ENCODE results near the gene DLK1. TPM values are rescaled to one million over a fixed set of nuclear protein-coding genes. Genes with fewer than 3 reads are reported as not detected.

DLK1 gene
- total and polyA plus RNA-seq, 4 donors: 0.05 to 9.9 (median 1.2) TPM; not detected in 1

- no peak for TF ChIP-seq CTCF (IDR thresholded peaks at IDR 0.05; ENCODE audit: control extremely low read depth, extremely low read depth)
- WGBS, 2 donors: 74 to 86% methylated on average over 2 of the region's 2 CpGs
- H3K27me3 ChIP-seq (ENCODE audit: control insufficient read depth in 3 of 3, insufficient read depth in 3 of 3, low read length in 2 of 3): peaks cover 0 to 17% (median 2%) of the 10 kb centered on the region in 3 donors
These were observed 10.9 kb upstream of the DLK1 start for GRCh38 chr14:100715803-100716202.

GRCh38 chr14:100717386-100717785, 9.3 kb upstream of the DLK1 start:
- ATAC-seq (ENCODE audit: insufficient read depth, low FRiP score) (no peak), DNase-seq (no peak)
- Histone ChIP-seq H3K4me3 (no peak overlapping the region), H3K9me3 (ENCODE audit: control insufficient read depth in 4 of 4, insufficient read depth in 3 of 4, low read length in 3 of 4) (peaks cover 0 to 10% (median 0%) of the 10 kb centered on the region in 4 donors), H3K36me3 (ENCODE audit: control insufficient read depth in 4 of 4, insufficient read depth in 4 of 4, low read length in 4 of 4) (no peaks in the 10 kb centered on the region), H3K27me3 (ENCODE audit: control insufficient read depth in 3 of 3, insufficient read depth in 3 of 3, low read length in 2 of 3) (peaks cover 0 to 31% (median 7%) of the 10 kb centered on the region in 3 donors), H3K4me1 (ENCODE audit: control insufficient read depth in 5 of 5, insufficient read depth in 5 of 5, low read length in 5 of 5) (peaks cover 0 to 5% (median 0%) of the 10 kb centered on the region in 5 donors), H3K9ac (ENCODE audit: insufficient read depth in 1 of 2, low read length in 2 of 2) (no peak overlapping the region), H3K27ac (ENCODE audit: low read depth in 1 of 2, low read length in 1 of 2) (no peak overlapping the region)
- TF ChIP-seq CTCF (IDR thresholded peaks at IDR 0.05; ENCODE audit: control extremely low read depth, extremely low read depth): no peak
- 29 to 62% methylated on average over 10 to 12 of the region's 12 CpGs for WGBS, 2 donors

More at GRCh38 chr14:100715803-100716202, 10.9 kb upstream of the DLK1 start:
- Histone ChIP-seq H3K9ac (ENCODE audit: insufficient read depth in 1 of 2, low read length in 2 of 2) (no peak overlapping the region), H3K4me3 (no peak overlapping the region), H3K9me3 (ENCODE audit: control insufficient read depth in 4 of 4, insufficient read depth in 3 of 4, low read length in 3 of 4) (peaks cover 0 to 10% (median 0%) of the 10 kb centered on the region in 4 donors), H3K36me3 (ENCODE audit: control insufficient read depth in 4 of 4, insufficient read depth in 4 of 4, low read length in 4 of 4) (no peaks in the 10 kb centered on the region), H3K4me1 (ENCODE audit: control insufficient read depth in 5 of 5, insufficient read depth in 5 of 5, low read length in 5 of 5) (peaks cover 0 to 7% (median 0%) of the 10 kb centered on the region in 5 donors), H3K27ac (ENCODE audit: low read depth in 1 of 2, low read length in 1 of 2) (no peak overlapping the region)
- ATAC-seq (ENCODE audit: insufficient read depth, low FRiP score) (no peak), DNase-seq (no peak)

GRCh38 chr14:100719976-100720520, 6.6 kb upstream of the DLK1 start:
- no peaks in the 10 kb centered on the region for H3K36me3 ChIP-seq (ENCODE audit: control insufficient read depth in 4 of 4, insufficient read depth in 4 of 4, low read length in 4 of 4)
- H3K27ac ChIP-seq (ENCODE audit: low read depth in 1 of 2, low read length in 1 of 2): no peak overlapping the region
- no peak for TF ChIP-seq CTCF (IDR thresholded peaks at IDR 0.05; ENCODE audit: control extremely low read depth, extremely low read depth)
- H3K9ac ChIP-seq (ENCODE audit: insufficient read depth in 1 of 2, low read length in 2 of 2): no peak overlapping the region
- H3K4me3 ChIP-seq: no peak overlapping the region
- ATAC-seq (ENCODE audit: insufficient read depth, low FRiP score) (no peak), DNase-seq (no peak)
- WGBS, 2 donors: 74 to 84% methylated on average over 13 of the region's 13 CpGs
- peaks cover 0 to 58% (median 23%) of the 10 kb centered on the region in 3 donors for H3K27me3 ChIP-seq (ENCODE audit: control insufficient read depth in 3 of 3, insufficient read depth in 3 of 3, low read length in 2 of 3)
- peaks cover 0 to 7% (median 0%) of the 10 kb centered on the region in 4 donors for H3K9me3 ChIP-seq (ENCODE audit: control insufficient read depth in 4 of 4, insufficient read depth in 3 of 4, low read length in 3 of 4)
- H3K4me1 ChIP-seq (ENCODE audit: control insufficient read depth in 5 of 5, insufficient read depth in 5 of 5, low read length in 5 of 5): no peaks in the 10 kb centered on the region

- Histone ChIP-seq H3K4me1 (ENCODE audit: control insufficient read depth in 5 of 5, insufficient read depth in 5 of 5, low read length in 5 of 5) (no peaks in the 10 kb centered on the region), H3K27ac (ENCODE audit: low read depth in 1 of 2, low read length in 1 of 2) (no peak overlapping the region), H3K4me3 (no peak overlapping the region), H3K36me3 (ENCODE audit: control insufficient read depth in 4 of 4, insufficient read depth in 4 of 4, low read length in 4 of 4) (no peaks in the 10 kb centered on the region), H3K9ac (ENCODE audit: insufficient read depth in 1 of 2, low read length in 2 of 2) (no peak overlapping the region), H3K27me3 (ENCODE audit: control insufficient read depth in 3 of 3, insufficient read depth in 3 of 3, low read length in 2 of 3) (peaks cover 3 to 72% (median 37%) of the 10 kb centered on the region in 3 donors), H3K9me3 (ENCODE audit: control insufficient read depth in 4 of 4, insufficient read depth in 3 of 4, low read length in 3 of 4) (peaks cover 0 to 2% (median 0%) of the 10 kb centered on the region in 4 donors)
- ATAC-seq (ENCODE audit: insufficient read depth, low FRiP score) (no peak), DNase-seq (no peak)
- TF ChIP-seq CTCF (IDR thresholded peaks at IDR 0.05; ENCODE audit: control extremely low read depth, extremely low read depth): no peak
- 70 to 85% methylated on average over 5 of the region's 5 CpGs for WGBS, 2 donors
These were observed 5.1 kb upstream of the DLK1 start for GRCh38 chr14:100721568-100721967.

Data from lung (tissue), 12 donors.